NCI-H2171 treated with DMSO at 0.1 percent for 48 hours (cell line): ENCODE data around the gene SGSH.

ENCODE experiments used
- DNase-seq: peaks from one replicate; lab custom pipeline; 2025; lab: John Stamatoyannopoulos, UW

Gene SGSH

GRCh38 chr17:80183581-80184422 is 36.3 kb downstream of the SGSH start:
- DNase-seq: no peak

GRCh38 chr17:80182845-80183223 is 37.3 kb downstream of the SGSH start:
- no peak for DNase-seq

GRCh38 chr17:80182118-80182844 is 37.9 kb downstream of the SGSH start:
- DNase-seq: no peak

DNA sequence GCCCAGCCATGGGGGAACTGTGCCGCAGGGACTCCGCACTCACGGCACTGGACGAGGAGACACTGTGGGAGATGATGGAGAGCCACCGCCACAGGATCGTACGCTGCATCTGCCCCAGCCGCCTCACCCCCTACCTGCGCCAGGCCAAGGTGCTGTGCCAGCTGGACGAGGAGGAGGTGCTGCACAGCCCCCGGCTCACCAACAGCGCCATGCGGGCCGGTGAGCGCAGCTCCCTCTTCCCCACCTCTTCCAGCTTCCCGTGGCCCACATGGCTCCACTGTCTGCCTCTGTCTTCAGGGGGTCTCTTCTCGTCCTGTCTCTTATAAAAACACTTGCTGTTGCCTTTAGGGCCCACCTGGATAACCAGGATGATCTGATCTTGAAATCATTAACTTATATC is 38.7 kb downstream of the SGSH start:
- DNase-seq: no peak

DNA sequence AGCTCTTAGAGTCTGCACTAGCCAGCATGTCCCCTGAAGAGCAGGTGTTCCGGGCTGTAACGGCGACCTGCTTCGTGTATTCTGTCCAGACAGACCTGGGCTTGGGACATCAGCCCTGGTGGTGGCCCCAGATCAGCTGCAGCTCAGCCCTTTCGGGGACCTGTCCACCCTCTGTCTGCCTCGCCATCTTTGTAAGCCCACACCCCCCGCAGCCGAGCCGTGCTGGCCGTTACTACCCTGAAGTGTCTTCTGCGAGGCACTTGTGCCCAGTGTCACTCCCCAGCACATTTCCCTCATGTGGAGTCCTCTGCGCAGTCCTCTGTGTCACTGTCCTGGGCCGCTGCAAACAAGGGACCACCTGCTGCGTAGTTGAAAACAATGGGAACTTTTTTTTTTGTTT is 39.9 kb downstream of the SGSH start:
- no peak for DNase-seq

DNA sequence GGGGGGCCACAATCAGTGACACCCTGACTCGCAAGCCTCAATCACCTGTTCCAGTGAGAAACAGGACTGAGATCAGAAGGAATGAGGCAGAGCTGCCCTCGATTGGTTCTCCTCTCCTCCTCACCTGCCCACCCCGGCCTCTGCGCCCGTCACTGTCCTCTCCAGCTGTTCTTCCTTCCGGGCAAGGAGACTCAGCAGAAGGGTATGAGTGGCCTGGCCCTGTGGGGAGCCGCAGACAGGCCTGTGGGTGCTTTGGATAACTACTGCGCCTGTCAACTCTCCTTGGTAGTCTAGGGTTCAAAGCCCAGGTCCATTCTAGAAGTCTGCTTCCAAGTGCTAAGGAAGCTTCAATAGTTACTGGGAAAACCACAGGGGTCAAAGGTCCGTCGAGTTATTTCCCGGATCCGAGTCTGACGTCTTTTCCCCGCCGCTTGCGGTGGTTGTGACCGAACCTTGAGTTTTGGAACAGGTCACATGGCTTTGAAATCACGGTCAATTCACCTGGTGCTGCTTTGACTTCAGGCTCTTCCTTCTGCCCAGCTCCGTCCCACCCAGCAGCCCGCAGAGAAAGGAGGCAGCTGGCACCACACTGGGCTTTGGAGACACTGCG is 42.0 kb downstream of the SGSH start:
- DNase-seq: no peak

- no peak for DNase-seq
These were observed 43.4 kb downstream of the SGSH start for GRCh38 chr17:80176757-80177156.

DNA sequence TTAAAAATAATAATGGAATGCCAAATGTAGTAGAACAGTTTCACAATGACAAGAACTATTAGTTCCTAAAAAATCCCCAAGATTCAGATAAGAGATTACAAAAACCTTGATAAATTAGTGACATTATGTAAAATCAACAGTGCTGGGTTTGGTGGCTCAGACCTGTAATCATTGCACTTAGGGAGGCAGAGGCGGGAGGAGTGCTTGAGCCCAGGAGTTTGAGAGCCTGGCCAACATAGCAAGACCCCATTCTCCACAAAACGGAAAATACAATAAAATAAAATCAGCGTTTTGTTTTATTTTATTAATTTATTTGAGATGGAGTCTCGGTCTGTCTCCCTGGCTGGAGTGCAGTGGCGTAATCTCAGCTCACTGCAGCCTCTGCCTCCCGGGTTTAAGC is 46.2 kb downstream of the SGSH start:
- no peak for DNase-seq

DNA sequence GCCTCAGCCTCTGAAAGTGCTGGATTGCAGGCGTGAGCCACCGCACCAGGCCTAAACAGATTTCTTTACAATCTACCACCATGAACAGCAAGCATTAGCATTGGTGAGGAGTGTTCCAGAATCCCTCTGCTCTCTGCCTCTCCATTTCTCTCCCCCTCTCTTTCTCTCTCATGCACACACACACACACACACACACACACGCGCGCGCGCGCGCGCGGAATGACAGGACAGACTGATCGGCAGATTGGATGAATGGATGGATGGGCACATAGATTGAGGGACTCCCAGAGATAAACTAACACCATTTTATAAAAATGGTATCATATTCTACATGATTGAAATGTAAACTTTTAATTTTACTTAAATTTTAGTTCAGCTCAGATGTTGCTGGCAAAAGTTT is 47.0 kb downstream of the SGSH start:
- DNase-seq: no peak

GRCh38 chr17:80171681-80172080 is 48.5 kb downstream of the SGSH start:
- DNase-seq: no peak

- no peak for DNase-seq
These were observed 50.2 kb downstream of the SGSH start, which contains the start of gene CARD14 for GRCh38 chr17:80169784-80170500. Gene CARD14 (plus strand): TSS chr17:80170030. CDS start chr17:80181439, 11,409 bp downstream.

DNA sequence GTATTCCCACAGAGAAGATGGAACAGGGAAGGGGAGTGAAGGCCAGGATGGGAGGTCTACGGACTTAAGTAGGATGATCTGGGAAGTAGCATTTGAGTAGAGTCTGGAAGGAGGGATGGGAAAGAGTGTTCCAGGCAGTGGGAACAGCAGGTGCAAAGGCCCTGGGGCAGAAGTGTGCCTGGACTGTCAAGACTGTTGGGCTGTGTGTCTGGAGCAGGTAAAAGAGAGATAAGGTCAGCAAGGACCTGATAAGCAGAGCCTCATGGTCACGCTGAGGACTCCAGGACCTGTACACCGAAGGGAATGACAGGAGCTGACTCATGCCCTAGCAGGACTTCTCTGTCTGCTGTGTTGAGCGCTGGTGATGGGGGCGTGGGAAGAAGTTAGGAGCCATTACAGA is 51.0 kb downstream of the SGSH start:
- no peak for DNase-seq

- no peak for DNase-seq
These were observed 51.8 kb downstream of the SGSH start for GRCh38 chr17:80168371-80168770.

DNA sequence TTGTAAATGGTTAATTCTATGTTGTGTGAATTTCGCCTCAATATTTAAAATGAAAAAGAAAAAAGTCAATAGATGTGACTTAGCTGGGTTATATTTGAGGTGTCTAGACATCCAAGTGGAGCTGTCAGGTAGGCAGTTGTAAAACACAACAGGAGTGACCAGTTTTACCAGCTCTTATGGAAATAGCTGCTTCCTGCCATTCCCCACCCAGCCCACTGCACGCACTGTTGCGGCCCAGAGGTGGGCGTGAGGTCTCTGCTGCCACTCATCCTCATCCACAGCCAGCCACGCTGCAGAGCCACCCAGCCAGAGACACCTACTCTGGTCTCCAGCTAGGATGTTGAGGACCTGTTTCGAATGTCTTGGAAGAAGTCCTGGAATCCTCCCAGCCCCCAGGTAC is 53.7 kb downstream of the SGSH start:
- no peak for DNase-seq

GRCh38 chr17:80164185-80164584 is 55.9 kb downstream of the SGSH start:
- DNase-seq: no peak

GRCh38 chr17:80163336-80163735 is 56.8 kb downstream of the SGSH start:
- no peak for DNase-seq

DNA sequence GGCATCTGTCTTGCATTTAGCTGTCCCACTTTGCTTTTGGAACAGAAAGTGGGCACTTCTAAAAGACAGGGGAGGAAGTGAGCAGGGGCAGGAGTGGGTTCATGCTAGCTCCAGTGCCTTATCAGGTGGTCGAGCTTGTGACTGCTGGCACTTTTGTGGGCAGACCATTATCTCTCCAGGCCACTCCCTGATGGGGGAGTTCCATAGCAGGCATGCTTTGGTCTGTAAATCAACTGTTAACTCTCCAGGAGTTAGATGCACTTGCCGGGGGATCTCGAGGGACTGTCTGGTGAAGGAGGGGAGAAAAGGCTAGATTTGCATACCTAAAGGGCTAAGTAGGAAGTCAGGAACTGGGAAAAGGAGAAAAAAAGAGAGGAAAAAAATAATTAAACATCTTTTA is 59.6 kb downstream of the SGSH start:
- no peak for DNase-seq
